ENCODE results near the gene CFAP90. TPM values are rescaled to one million over a fixed set of nuclear protein-coding genes. Genes with fewer than 3 reads are reported as not detected.

The CFAP90 gene
- total and polyA plus RNA-seq, 4 experiments from 2014 or later, result not detected

DNA sequence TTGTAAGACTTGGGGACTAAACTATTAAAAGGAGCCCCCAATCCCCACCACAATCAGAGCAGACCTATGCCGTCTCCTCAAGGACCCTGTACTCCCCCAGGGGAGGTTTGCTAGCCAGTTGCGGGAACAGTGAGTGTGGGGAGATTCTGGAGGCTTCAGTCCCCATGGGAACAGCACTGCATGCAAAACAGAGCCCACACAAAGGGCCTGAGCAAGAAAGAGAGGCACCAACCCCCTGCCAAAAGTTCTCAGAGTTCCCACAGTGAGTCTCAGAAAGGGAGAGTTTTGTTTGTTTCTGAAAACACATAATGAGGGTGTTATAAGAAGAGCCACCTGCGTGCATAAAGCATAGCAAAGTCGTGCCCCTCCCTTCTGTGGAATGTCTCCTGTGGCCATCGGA is 56.6 kb downstream of the CFAP90 start:
- ChIA-PET CTCF (ENCODE audit: partially characterized antibody) (no interaction called here), POLR2A (ENCODE audit: partially characterized antibody) (no interaction called here)
- H3K4me3 ChIP-seq (ENCODE audit: low read length in 2 of 2), result no peak overlapping the region
- H3K27ac ChIP-seq (ENCODE audit: low read depth, low read length), result no peak overlapping the region
- Mint-ChIP-seq H3K27me3 (peaks cover 12 to 18% of the 10 kb centered on the region in 2 donors), H3K27ac (no peak overlapping the region), H3K9me3 (peaks cover 0 to 2% (median 0%) of the 10 kb centered on the region in 8 donors), H3K4me3 (no peak overlapping the region), H3K36me3 (no peaks in the 10 kb centered on the region), H3K4me1 (no peaks in the 10 kb centered on the region)
- DNase-seq, result no peak
- intact Hi-C loops (cut with micrococcal nuclease), result no loop called here
- no peaks in the 10 kb centered on the region for H3K36me3 ChIP-seq (ENCODE audit: insufficient read depth, low read length)
- no peaks in the 10 kb centered on the region for H3K9me3 ChIP-seq (ENCODE audit: control insufficient read depth in 1 of 2, low read length in 2 of 2)
- no peaks in the 10 kb centered on the region for H3K4me1 ChIP-seq (ENCODE audit: insufficient read depth, low read length)
- H3K27me3 ChIP-seq (ENCODE audit: insufficient read depth, low read length), result no peaks in the 10 kb centered on the region

DNA sequence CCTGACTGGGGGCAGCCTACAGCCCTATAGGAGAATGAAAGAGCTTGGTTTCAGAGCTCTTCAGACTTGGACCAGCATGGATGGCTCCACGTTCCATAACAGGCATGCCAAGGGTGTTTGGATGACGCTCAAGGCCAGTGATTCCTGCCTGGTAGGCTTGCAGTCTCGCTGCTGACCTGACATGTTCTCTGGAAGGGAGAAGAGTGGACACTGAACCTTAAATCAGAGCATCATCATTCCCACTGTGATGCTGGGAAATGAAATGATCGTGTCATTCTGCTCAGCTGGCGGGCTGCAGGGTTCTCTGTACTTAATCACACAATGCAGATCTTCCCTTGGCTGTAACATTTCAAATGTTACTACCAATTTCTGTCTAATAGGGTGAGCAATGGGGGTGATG is 57.0 kb downstream of the CFAP90 start:
- intact Hi-C loops (cut with micrococcal nuclease), result no loop called here
- no peaks in the 10 kb centered on the region for H3K4me1 Mint-ChIP-seq
- H3K4me3 Mint-ChIP-seq, result no peak overlapping the region
- no peaks in the 10 kb centered on the region for H3K27me3 ChIP-seq (ENCODE audit: insufficient read depth, low read length)
- no peaks in the 10 kb centered on the region for H3K4me1 ChIP-seq (ENCODE audit: insufficient read depth, low read length)
- no peaks in the 10 kb centered on the region for H3K9me3 ChIP-seq (ENCODE audit: control insufficient read depth in 1 of 2, low read length in 2 of 2)
- H3K27ac Mint-ChIP-seq, result no peak overlapping the region
- ChIA-PET POLR2A (ENCODE audit: partially characterized antibody) (no interaction called here), CTCF (ENCODE audit: partially characterized antibody) (no interaction called here)
- no peak overlapping the region for H3K4me3 ChIP-seq (ENCODE audit: low read length in 2 of 2)
- no peaks in the 10 kb centered on the region for H3K36me3 Mint-ChIP-seq
- H3K27ac ChIP-seq (ENCODE audit: low read depth, low read length), result no peak overlapping the region
- no peak for DNase-seq
- H3K36me3 ChIP-seq (ENCODE audit: insufficient read depth, low read length), result no peaks in the 10 kb centered on the region
- H3K9me3 Mint-ChIP-seq, result no peaks in the 10 kb centered on the region
- H3K27me3 Mint-ChIP-seq, result peaks cover 10 to 18% of the 10 kb centered on the region in 2 donors

DNA sequence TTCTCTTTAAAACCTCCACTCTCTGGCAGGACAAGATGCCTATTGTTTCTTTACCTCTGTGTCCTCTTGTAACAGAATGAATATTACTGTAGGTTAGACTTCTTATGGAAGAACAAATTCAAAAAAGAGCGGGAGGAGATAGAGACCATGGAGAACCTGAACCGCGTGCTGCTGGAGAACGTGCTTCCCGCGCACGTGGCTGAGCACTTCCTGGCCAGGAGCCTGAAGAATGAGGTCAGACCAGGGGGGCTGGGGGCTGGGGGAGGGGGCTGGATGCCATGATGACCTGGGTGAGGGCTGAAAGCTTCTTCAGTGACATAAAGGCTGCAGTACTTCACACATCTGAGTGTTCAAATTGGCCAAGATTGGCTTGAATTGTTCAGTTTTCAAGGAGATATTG is 61.4 kb downstream of the CFAP90 start:
- H3K4me1 ChIP-seq (ENCODE audit: insufficient read depth, low read length), result no peaks in the 10 kb centered on the region
- H3K36me3 ChIP-seq (ENCODE audit: insufficient read depth, low read length), result no peaks in the 10 kb centered on the region
- no peak overlapping the region for H3K27ac ChIP-seq (ENCODE audit: low read depth, low read length)
- H3K27me3 ChIP-seq (ENCODE audit: insufficient read depth, low read length), result no peaks in the 10 kb centered on the region
- ChIA-PET CTCF (ENCODE audit: partially characterized antibody) (no interaction called here), POLR2A (ENCODE audit: partially characterized antibody) (no interaction called here)
- no peaks in the 10 kb centered on the region for H3K9me3 ChIP-seq (ENCODE audit: control insufficient read depth in 1 of 2, low read length in 2 of 2)
- H3K4me1 Mint-ChIP-seq, result no peaks in the 10 kb centered on the region
- H3K4me3 ChIP-seq (ENCODE audit: low read length in 2 of 2), result no peak overlapping the region
- no peak overlapping the region for H3K4me3 Mint-ChIP-seq
- H3K36me3 Mint-ChIP-seq, result no peaks in the 10 kb centered on the region
- DNase-seq, result no peak
- no peaks in the 10 kb centered on the region for H3K9me3 Mint-ChIP-seq
- intact Hi-C loops (cut with micrococcal nuclease), result no loop called here
- no peak overlapping the region for H3K27ac Mint-ChIP-seq
- H3K27me3 Mint-ChIP-seq, result peaks cover 19 to 23% of the 10 kb centered on the region in 2 donors

DNA sequence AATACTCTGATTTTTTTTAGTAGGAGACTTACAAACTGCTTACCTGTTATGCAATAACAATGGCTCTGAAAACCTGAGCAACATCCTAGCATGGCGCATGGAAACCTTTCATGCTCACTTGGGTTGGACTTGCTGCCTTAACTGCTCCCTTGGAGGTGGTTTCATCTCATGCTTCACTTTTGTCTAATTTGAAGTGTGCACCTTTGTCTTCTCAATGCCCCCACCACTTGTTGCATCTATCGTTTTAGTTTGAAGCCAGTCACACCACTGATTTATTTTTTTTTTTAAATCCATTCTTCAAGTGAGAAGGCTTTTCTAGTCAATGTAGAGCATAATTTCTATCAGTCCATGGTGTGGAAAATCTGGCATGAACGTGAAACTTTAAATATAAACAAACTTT is 63.2 kb downstream of the CFAP90 start:
- Histone ChIP-seq H3K4me1 (ENCODE audit: insufficient read depth, low read length) (no peaks in the 10 kb centered on the region), H3K27ac (ENCODE audit: low read depth, low read length) (no peak overlapping the region), H3K9me3 (ENCODE audit: control insufficient read depth in 1 of 2, low read length in 2 of 2) (no peaks in the 10 kb centered on the region), H3K4me3 (ENCODE audit: low read length in 2 of 2) (no peak overlapping the region), H3K27me3 (ENCODE audit: insufficient read depth, low read length) (no peaks in the 10 kb centered on the region), H3K36me3 (ENCODE audit: insufficient read depth, low read length) (no peaks in the 10 kb centered on the region)
- Mint-ChIP-seq H3K36me3 (no peaks in the 10 kb centered on the region), H3K4me1 (no peaks in the 10 kb centered on the region), H3K27me3 (peaks cover 23 to 33% of the 10 kb centered on the region in 2 donors), H3K4me3 (no peak overlapping the region), H3K9me3 (no peaks in the 10 kb centered on the region), H3K27ac (no peak overlapping the region)
- ChIA-PET CTCF (ENCODE audit: partially characterized antibody) (no interaction called here), POLR2A (ENCODE audit: partially characterized antibody) (no interaction called here)
- no peak for DNase-seq
- intact Hi-C loops (cut with micrococcal nuclease), result no loop called here

DNA sequence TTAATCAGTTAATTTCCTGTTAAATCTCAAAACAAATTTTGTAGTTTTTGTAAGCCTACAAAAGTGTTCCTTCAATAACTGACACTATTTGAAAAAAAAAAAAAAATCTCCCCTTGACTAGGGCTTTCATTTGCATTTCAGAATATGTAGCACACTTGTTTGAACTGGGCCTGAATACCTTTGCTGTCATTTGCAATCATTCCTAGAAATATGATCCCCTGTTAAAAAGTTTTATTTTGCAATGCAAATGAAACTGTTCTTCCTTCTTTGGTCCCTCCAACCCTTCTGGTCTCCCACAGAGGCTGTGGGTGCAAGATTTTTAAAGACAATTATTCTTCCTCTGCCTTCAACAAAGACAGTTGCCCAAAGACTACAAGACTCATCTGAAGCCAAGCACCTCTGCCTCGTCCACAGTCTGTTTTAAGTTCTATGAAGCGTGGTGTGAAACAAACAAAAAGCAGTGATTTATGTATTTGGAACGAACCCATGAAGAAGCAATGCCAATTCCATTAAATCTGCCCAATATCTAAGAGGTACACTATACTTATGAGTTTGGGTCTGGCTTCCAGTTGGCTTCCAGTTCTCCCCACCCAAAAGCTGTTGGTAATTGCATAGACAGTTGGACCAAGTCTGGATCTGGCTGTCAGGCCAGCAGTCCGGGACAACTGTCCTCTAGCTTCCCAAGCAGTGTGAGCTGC is 66.1 kb downstream of the CFAP90 start:
- Mint-ChIP-seq H3K36me3 (no peaks in the 10 kb centered on the region), H3K27me3 (peaks cover 41 to 46% of the 10 kb centered on the region in 2 donors), H3K27ac (no peak overlapping the region), H3K4me1 (peaks cover 2 to 10% (median 4%) of the 10 kb centered on the region in 4 donors), H3K9me3 (peaks cover 0 to 3% (median 0%) of the 10 kb centered on the region in 8 donors), H3K4me3 (no peak overlapping the region)
- no peaks in the 10 kb centered on the region for H3K36me3 ChIP-seq (ENCODE audit: insufficient read depth, low read length)
- H3K9me3 ChIP-seq (ENCODE audit: control insufficient read depth in 1 of 2, low read length in 2 of 2), result no peaks in the 10 kb centered on the region
- H3K4me1 ChIP-seq (ENCODE audit: insufficient read depth, low read length), result peaks cover 1% of the 10 kb centered on the region
- no peak for DNase-seq
- intact Hi-C loops (cut with micrococcal nuclease), result no loop called here
- no peak overlapping the region for H3K4me3 ChIP-seq (ENCODE audit: low read length in 2 of 2)
- H3K27ac ChIP-seq (ENCODE audit: low read depth, low read length), result no peak overlapping the region
- ChIA-PET POLR2A (ENCODE audit: partially characterized antibody) (no interaction called here), CTCF (ENCODE audit: partially characterized antibody) (no interaction called here)
- H3K27me3 ChIP-seq (ENCODE audit: insufficient read depth, low read length), result no peaks in the 10 kb centered on the region

DNA sequence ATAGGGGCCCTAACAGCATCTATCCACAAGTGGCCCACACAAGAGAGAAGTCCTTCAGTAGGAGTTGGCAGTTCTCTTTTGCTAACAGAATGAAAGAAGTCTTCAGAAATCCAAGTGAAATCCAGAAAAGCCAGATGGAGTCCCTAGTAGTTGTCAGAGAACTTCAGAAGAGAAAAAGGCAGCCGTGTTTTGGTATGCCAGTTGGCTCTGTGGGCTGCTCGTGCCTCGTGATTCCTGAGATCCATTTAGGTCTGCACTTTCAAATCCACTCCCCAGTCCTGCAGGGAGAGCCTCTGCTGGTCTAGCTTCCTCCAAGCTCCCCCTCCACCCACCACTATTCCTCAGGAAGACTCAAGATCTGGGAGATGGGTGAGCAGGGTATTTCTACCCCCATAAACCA is 69.0 kb downstream of the CFAP90 start:
- H3K9me3 ChIP-seq (ENCODE audit: control insufficient read depth in 1 of 2, low read length in 2 of 2), result no peaks in the 10 kb centered on the region
- Mint-ChIP-seq H3K27me3 (peaks cover 46 to 54% of the 10 kb centered on the region in 2 donors), H3K27ac (no peak overlapping the region), H3K4me3 (no peak overlapping the region), H3K4me1 (peaks cover 14 to 25% (median 19%) of the 10 kb centered on the region in 4 donors), H3K36me3 (no peaks in the 10 kb centered on the region), H3K9me3 (peaks cover 0 to 3% (median 0%) of the 10 kb centered on the region in 8 donors)
- DNase-seq, result no peak
- H3K27ac ChIP-seq (ENCODE audit: low read depth, low read length), result no peak overlapping the region
- intact Hi-C loops (cut with micrococcal nuclease), result no loop called here
- ChIA-PET POLR2A (ENCODE audit: partially characterized antibody) (no interaction called here), CTCF (ENCODE audit: partially characterized antibody) (no interaction called here)
- no peak overlapping the region for H3K4me3 ChIP-seq (ENCODE audit: low read length in 2 of 2)
- no peaks in the 10 kb centered on the region for H3K36me3 ChIP-seq (ENCODE audit: insufficient read depth, low read length)
- H3K4me1 ChIP-seq (ENCODE audit: insufficient read depth, low read length), result peaks cover 20% of the 10 kb centered on the region
- H3K27me3 ChIP-seq (ENCODE audit: insufficient read depth, low read length), result no peaks in the 10 kb centered on the region
